K562 (cell line): ENCODE measurements around the gene SOWAHC. TPM values are rescaled to one million over a fixed set of nuclear protein-coding genes. Genes with fewer than 3 reads are reported as not detected.

Source experiments
- ATAC-seq: fragments of 200-7000 bp; cut with Tn5 transposase; 3 replicates; pipeline ENCODE4 v1.9.1; 2020; ENCODE audit warnings: moderate library complexity
- BruUV-seq: library from RNA; stranded (reverse); fragments of 400-500 nt; replicated peaks from 2 replicates; lab custom pipeline; 2021; lab: Mats Ljungman, UMichigan
- CTCF ChIA-PET: fragments of 300-600 bp; formaldehyde crosslinking; extraction: SDS; loops from one replicate; lab custom pipeline; 2021; ENCODE audit warnings: low intra/inter-chr PET ratio; lab: Yijun Ruan, JAX
- POLR2A ChIA-PET: fragments of 300-600, 350-650 bp; sonication (Branson Sonifier 250); formaldehyde crosslinking; extraction: SDS; loops from one replicate; lab custom pipeline; 2021; ENCODE audit warnings: antibody characterized with exemption, inconsistent platforms; lab: Yijun Ruan, JAX
- DNase-seq, 4 experiments: peaks; one replicate each; pipeline versions ENCODE4 v3.0.0 to v3.0.0-alpha.2; 2011 to 2018; ENCODE audit warnings: low spot score in 3 of 4, mixed read lengths in 3 of 4; ENCODE audit errors: extremely low read depth in 1 of 4
- FAIRE-seq: peaks from 2 replicates; lab custom pipeline; 2011; peaks lifted over from hg19 to GRCh38; lab: Jason Lieb, UNC
- H2AFZ ChIP-seq: 2 replicates; pipeline ENCODE4 v1.6.0; 2011; ENCODE audit warnings: low read depth, low read length, control low read depth, inconsistent platforms
- H3K27ac ChIP-seq: fragments of 200-600 bp; 3 replicates; pipeline ENCODE4 v1.8.0; 2011; ENCODE audit warnings: low read depth, mild to moderate bottlenecking, control low read depth, inconsistent platforms, low read length, moderate library complexity, mixed read lengths; ENCODE audit errors: extremely low read depth
- H3K27me3 ChIP-seq, 2 experiments: fragments of 300-600 bp in 1 of 2; 2 replicates in 1 of 2; 3 replicates in 1 of 2; pipeline versions ENCODE4 v1.6.0 to v1.8.0; 2011; ENCODE audit warnings: inconsistent platforms in 2 of 2, low read length in 2 of 2, mild to moderate bottlenecking in 1 of 2, mixed read lengths in 1 of 2, moderate library complexity in 1 of 2; ENCODE audit not compliant: control insufficient read depth in 2 of 2, insufficient read depth in 2 of 2
- H3K36me3 ChIP-seq: fragments of 300-600 bp; 3 replicates; pipeline ENCODE4 v1.8.0; 2011; ENCODE audit warnings: mild to moderate bottlenecking, low read length, inconsistent platforms; ENCODE audit not compliant: control insufficient read depth, insufficient read depth
- H3K4me1 ChIP-seq, 2 experiments: fragments of 200-600 bp in 1 of 2; replicated peaks in 1 of 2; 2 replicates in 1 of 2; 3 replicates in 1 of 2; pipeline versions ENCODE4 v1.5.1 to v1.8.0; 2011; ENCODE audit warnings: inconsistent platforms in 2 of 2, low read length in 2 of 2, mild to moderate bottlenecking in 1 of 2, mixed read lengths in 1 of 2, moderate library complexity in 1 of 2; ENCODE audit not compliant: control insufficient read depth in 2 of 2, insufficient read depth in 2 of 2
- H3K4me2 ChIP-seq: 2 replicates; pipeline ENCODE4 v1.6.1; 2011; ENCODE audit warnings: low read length, control low read depth, inconsistent platforms, mixed read lengths; ENCODE audit not compliant: insufficient read depth
- H3K4me3 ChIP-seq: fragments of 200-600 bp; sonication (generic), shearing (Covaris generic); 2 replicates; pipeline ENCODE4 v1.5.1; 2016; ENCODE audit warnings: control low read depth, inconsistent platforms
- H3K79me2 ChIP-seq: fragments of 200-600 bp; 3 replicates; pipeline ENCODE4 v1.8.0; 2011; ENCODE audit warnings: low read length, inconsistent platforms; ENCODE audit not compliant: control insufficient read depth, insufficient read depth
- H3K9ac ChIP-seq, 2 experiments: 2 replicates each; pipeline versions ENCODE4 v1.6.0 to v1.6.1; 2011; ENCODE audit warnings: low read depth in 2 of 2, low read length in 2 of 2, control low read depth in 1 of 2, inconsistent platforms in 1 of 2, mild to moderate bottlenecking in 1 of 2, mixed read lengths in 1 of 2; ENCODE audit not compliant: insufficient read depth in 1 of 2
- H3K9me1 ChIP-seq: one replicate; pipeline ENCODE4 v1.6.0; 2011; ENCODE audit warnings: inconsistent platforms, mild to moderate bottlenecking, low read length, moderate library complexity; ENCODE audit not compliant: control insufficient read depth, insufficient read depth
- H3K9me3 ChIP-seq: replicated peaks from 2 replicates; pipeline ENCODE4 v1.5.1; 2011; ENCODE audit warnings: low read depth, low read length, inconsistent platforms; ENCODE audit not compliant: control insufficient read depth, insufficient read depth
- H4K20me1 ChIP-seq: replicated peaks from 2 replicates; pipeline ENCODE4 v1.6.1; 2011; ENCODE audit warnings: low read length, inconsistent platforms, mixed read lengths; ENCODE audit not compliant: control insufficient read depth, insufficient read depth
- ARID4B ChIP-seq: sonication (generic); formaldehyde crosslinking; IDR thresholded peaks from 2 replicates; pipeline ENCODE4 v1.8.0; 2022; ENCODE audit warnings: mild to moderate bottlenecking, missing genetic modification reagents
- FOS ChIP-seq: IDR thresholded peaks from 3 replicates; pipeline ENCODE4 v1.6.1; 2011; ENCODE audit not compliant: insufficient read length; ENCODE audit errors: extremely low read depth
- ID3 ChIP-seq, 2 experiments: fragments of 250-450 bp in 1 of 2; fragments of 450-650 bp in 1 of 2; sonication (Bioruptor Pico) in 1 of 2; IDR thresholded peaks; 2 replicates each; pipeline versions ENCODE4 v1.6.1 to v1.8.0; 2016 to 2021; ENCODE audit warnings: mild to moderate bottlenecking in 2 of 2, moderate library complexity in 2 of 2, missing compliant biosample characterization in 1 of 2, missing genetic modification characterization in 1 of 2
- KAT2B ChIP-seq: IDR thresholded peaks from one replicate; pipeline ENCODE4 v1.6.1; 2012; ENCODE audit warnings: low read depth, mild to moderate bottlenecking, control low read depth, inconsistent platforms, low read length, moderate library complexity
- NR0B1 ChIP-seq: fragments of 450-650 bp; IDR thresholded peaks from one replicate; pipeline ENCODE4 v1.6.1; 2018; ENCODE audit warnings: mild to moderate bottlenecking, moderate library complexity; ENCODE audit not compliant: partially characterized antibody
- NUFIP1 ChIP-seq: fragments of 450-650 bp; IDR thresholded peaks from 2 replicates; pipeline ENCODE4 v1.6.1; 2018; ENCODE audit not compliant: partially characterized antibody
- PHF8 ChIP-seq: fragments of 200-600 bp; sonication (generic); IDR thresholded peaks from 2 replicates; pipeline ENCODE4 v1.6.1; 2012; ENCODE audit warnings: mixed run types, mild to moderate bottlenecking, inconsistent platforms, low read length, moderate library complexity, borderline replicate concordance
- ZNF717 ChIP-seq: fragments of 250-450 bp; sonication (Bioruptor Pico); IDR thresholded peaks from 2 replicates; pipeline ENCODE4 v1.5.0; 2021
- in situ Hi-C: fragments of 300-500 bp; cut with MboI; formaldehyde crosslinking; loops from 4 replicates; pipeline ENCODE4 v1.15.0; 2018; ENCODE audit warnings: inconsistent platforms, mixed read lengths
- intact Hi-C: fragments of 100-400 bp; cut with micrococcal nuclease; formaldehyde crosslinking; loops from 2 replicates; pipeline ENCODE4 v1.14.2; 2022
- polyA plus RNA-seq, 8 experiments: library from polyadenylated mRNA; depleted of rRNA in 4 of 8; stranded (reverse) in 5 of 8; unstranded in 3 of 8; fragments of >200 nt; fragmentation: Nextera tagmentation in 2 of 8; fragmentation: Illumina TruSeq in 1 of 8; extraction: Ambion mirVana in 2 of 8; extraction: Trizol in 1 of 8; gene quantifications; 2 replicates each; pipeline versions ENCODE4 v1.2.1 to v1.2.3, GENCODE V29; 2011 to 2014; ENCODE audit warnings: inconsistent platforms in 1 of 8, missing spikeins in 1 of 8
- total RNA-seq, 7 experiments: library from RNA; depleted of rRNA in 6 of 7; stranded (reverse); fragments of >200 nt in 6 of 7; fragmentation: Illumina TruSeq in 2 of 7; extraction: Trizol in 2 of 7; gene quantifications; 2 replicates each; pipeline versions ENCODE4 v1.2.1 to v1.2.3, GENCODE V29; 2011 to 2021; ENCODE audit warnings: low replicate concordance in 1 of 7
- TF ChIP-seq, protein P1 (sequence below): fragments of 250-450 bp; sonication (Bioruptor Pico); IDR thresholded peaks from 2 replicates; pipeline ENCODE4 v1.9.0; 2021; ENCODE audit warnings: mild to moderate bottlenecking
- TF ChIP-seq, protein P2 (sequence below): fragments of 450-650 bp; IDR thresholded peaks from 2 replicates; pipeline ENCODE4 v1.6.1; 2018; ENCODE audit not compliant: partially characterized antibody

SOWAHC gene
- total and polyA plus RNA-seq, 9 of the 15 experiments (the other 6 are each of a cell fraction or from before 2014, with no cell fraction given): 0.04 TPM; not detected in 8

DNA sequence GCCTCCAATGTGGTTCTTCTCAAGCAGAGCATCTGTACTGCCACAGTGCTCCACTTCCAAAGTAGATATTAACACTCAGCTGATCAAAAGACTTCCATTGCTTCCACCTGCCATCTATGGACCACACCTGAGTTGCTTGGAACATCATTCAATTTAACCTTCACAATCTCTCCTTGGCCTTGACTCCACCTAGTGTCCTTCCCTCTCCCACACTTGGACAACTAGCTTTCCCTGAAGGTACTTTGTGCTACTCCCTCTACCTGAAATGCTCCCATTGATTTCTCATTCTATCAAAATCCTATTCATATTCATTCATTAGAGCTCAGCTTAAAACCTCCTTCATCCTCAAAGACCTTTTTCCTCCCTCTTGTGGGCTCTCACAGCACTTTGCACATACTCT, 48.7 kb downstream of the SOWAHC start:
- BruUV-seq: no TSS peak
- no peak for FAIRE-seq
- TF ChIP-seq ZNF717 (CRISPR knock-in tag) (no peak), ID3 (CRISPR knock-in tag; IDR thresholded peaks at IDR 0.05) (no peak), ID3 (tag; IDR thresholded peaks at IDR 0.05) (no peak), NUFIP1 (no peak), PHF8 (no peak), FOS (no peak), ARID4B (CRISPR knock-in tag) (no peak), NR0B1 (no peak), KAT2B (no peak)
- TF ChIP-seq, protein P1, sequence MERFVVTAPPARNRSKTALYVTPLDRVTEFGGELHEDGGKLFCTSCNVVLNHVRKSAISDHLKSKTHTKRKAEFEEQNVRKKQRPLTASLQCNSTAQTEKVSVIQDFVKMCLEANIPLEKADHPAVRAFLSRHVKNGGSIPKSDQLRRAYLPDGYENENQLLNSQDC (CRISPR knock-in tag): no peak
- TF ChIP-seq, protein P2, sequence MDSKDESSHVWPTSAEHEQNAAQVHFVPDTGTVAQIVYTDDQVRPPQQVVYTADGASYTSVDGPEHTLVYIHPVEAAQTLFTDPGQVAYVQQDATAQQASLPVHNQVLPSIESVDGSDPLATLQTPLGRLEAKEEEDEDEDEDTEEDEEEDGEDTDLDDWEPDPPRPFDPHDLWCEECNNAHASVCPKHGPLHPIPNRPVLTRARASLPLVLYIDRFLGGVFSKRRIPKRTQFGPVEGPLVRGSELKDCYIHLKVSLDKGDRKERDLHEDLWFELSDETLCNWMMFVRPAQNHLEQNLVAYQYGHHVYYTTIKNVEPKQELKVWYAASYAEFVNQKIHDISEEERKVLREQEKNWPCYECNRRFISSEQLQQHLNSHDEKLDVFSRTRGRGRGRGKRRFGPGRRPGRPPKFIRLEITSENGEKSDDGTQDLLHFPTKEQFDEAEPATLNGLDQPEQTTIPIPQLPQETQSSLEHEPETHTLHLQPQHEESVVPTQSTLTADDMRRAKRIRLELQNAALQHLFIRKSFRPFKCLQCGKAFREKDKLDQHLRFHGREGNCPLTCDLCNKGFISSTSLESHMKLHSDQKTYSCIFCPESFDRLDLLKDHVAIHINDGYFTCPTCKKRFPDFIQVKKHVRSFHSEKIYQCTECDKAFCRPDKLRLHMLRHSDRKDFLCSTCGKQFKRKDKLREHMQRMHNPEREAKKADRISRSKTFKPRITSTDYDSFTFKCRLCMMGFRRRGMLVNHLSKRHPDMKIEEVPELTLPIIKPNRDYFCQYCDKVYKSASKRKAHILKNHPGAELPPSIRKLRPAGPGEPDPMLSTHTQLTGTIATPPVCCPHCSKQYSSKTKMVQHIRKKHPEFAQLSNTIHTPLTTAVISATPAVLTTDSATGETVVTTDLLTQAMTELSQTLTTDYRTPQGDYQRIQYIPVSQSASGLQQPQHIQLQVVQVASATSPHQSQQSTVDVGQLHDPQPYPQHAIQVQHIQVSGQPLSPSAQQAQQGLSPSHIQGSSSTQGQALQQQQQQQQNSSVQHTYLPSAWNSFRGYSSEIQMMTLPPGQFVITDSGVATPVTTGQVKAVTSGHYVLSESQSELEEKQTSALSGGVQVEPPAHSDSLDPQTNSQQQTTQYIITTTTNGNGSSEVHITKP: no peak

More for the DNA sequence above, 48.7 kb downstream of the SOWAHC start:
- ATAC-seq (no peak), DNase-seq (no peak)
- H3K79me2 ChIP-seq: no peaks in the 10 kb centered on the region
- no peak overlapping the region for H3K4me3 ChIP-seq
- H3K27ac ChIP-seq: no peak overlapping the region
- H3K9me1 ChIP-seq: no peaks in the 10 kb centered on the region
- no peaks in the 10 kb centered on the region; a peak in 1 of 5 replicates for H3K4me1 ChIP-seq
- H2AFZ ChIP-seq: no peak overlapping the region
- no peaks in the 10 kb centered on the region for H4K20me1 ChIP-seq
- ChIA-PET CTCF (no interaction called here), POLR2A (interaction anchor here (1.0 kb wide), 1 partner anchor 8 kb away, joined by 3 read pairs; no protein-coding TSS in a partner anchor)
- H3K36me3 ChIP-seq: no peaks in the 10 kb centered on the region
- in situ Hi-C loops: no loop called here
- no peak overlapping the region for H3K4me2 ChIP-seq
- intact Hi-C loops: no loop called here
- no peak overlapping the region for H3K9ac ChIP-seq
- H3K9me3 ChIP-seq: no peaks in the 10 kb centered on the region
- H3K27me3 ChIP-seq: no peaks in the 10 kb centered on the region
